CD8-positive, alpha-beta memory T cell (primary cell): Measurements from ENCODE around the gene CRTAC1. TPM values are rescaled to one million over a fixed set of nuclear protein-coding genes. Genes with fewer than 3 reads are reported as not detected.

Experiments
- CTCF ChIA-PET: fragments of 350-600 bp; sonication (Branson Sonifier 250); formaldehyde crosslinking; loops from one replicate; lab custom pipeline; 2021; ENCODE audit warnings: antibody characterized with exemption; lab: Charles Lee
- POLR2A ChIA-PET: fragments of 350-600 bp; sonication (Branson Sonifier 250); formaldehyde crosslinking; loops from one replicate; lab custom pipeline; 2021; ENCODE audit warnings: antibody characterized with exemption; lab: Charles Lee
- DNase-seq, 5 donors: peaks; one replicate each; pipeline versions ENCODE4 v3.0.0 to v3.0.0-alpha.2; 2020 to 2022; ENCODE audit warnings: mixed read lengths in 1 of 5
- H3K27ac ChIP-seq: one replicate; pipeline ENCODE4 v1.7.0; 2013; ENCODE audit warnings: low read depth, mild to moderate bottlenecking, low read length, moderate library complexity
- H3K27me3 ChIP-seq: 2 replicates; pipeline ENCODE4 v1.7.0; 2013; ENCODE audit warnings: low read length, mild to moderate bottlenecking; ENCODE audit not compliant: insufficient read depth, poor library complexity, severe bottlenecking
- H3K36me3 ChIP-seq: 2 replicates; pipeline ENCODE4 v1.7.0; 2013; ENCODE audit warnings: mild to moderate bottlenecking, low read length, moderate library complexity; ENCODE audit not compliant: insufficient read depth
- H3K4me1 ChIP-seq: 2 replicates; pipeline ENCODE4 v1.7.0; 2013; ENCODE audit warnings: mild to moderate bottlenecking, low read length, moderate library complexity; ENCODE audit not compliant: insufficient read depth
- H3K4me3 ChIP-seq: 2 replicates; pipeline ENCODE4 v1.7.0; 2013; ENCODE audit warnings: mild to moderate bottlenecking, low read length
- H3K9me3 ChIP-seq: 2 replicates; pipeline ENCODE4 v1.7.0; 2013; ENCODE audit warnings: mild to moderate bottlenecking, low read length
- H3K27ac Mint-ChIP-seq, 8 donors: one replicate each; pipeline ENCODE4 v1.8.0; 2020 to 2021; ENCODE audit warnings: mixed read lengths in 8 of 8, mild to moderate bottlenecking in 6 of 8, inconsistent platforms in 3 of 8, moderate library complexity in 3 of 8
- H3K27me3 Mint-ChIP-seq, 2 donors: one replicate each; pipeline ENCODE4 v1.8.0; 2020 to 2021; ENCODE audit warnings: mixed read lengths in 2 of 2, mild to moderate bottlenecking in 1 of 2, moderate library complexity in 1 of 2
- H3K36me3 Mint-ChIP-seq, 3 donors: one replicate each; pipeline ENCODE4 v1.8.0; 2020 to 2021; ENCODE audit warnings: mixed read lengths in 3 of 3, inconsistent platforms in 1 of 3, mild to moderate bottlenecking in 1 of 3
- H3K4me1 Mint-ChIP-seq, 3 donors: one replicate each; pipeline ENCODE4 v1.8.0; 2020 to 2021; ENCODE audit warnings: mixed read lengths in 3 of 3, inconsistent platforms in 1 of 3, mild to moderate bottlenecking in 1 of 3
- H3K4me3 Mint-ChIP-seq, 7 donors: one replicate each; pipeline ENCODE4 v1.8.0; 2020 to 2021; ENCODE audit warnings: mixed read lengths in 7 of 7, mild to moderate bottlenecking in 6 of 7, moderate library complexity in 4 of 7, inconsistent platforms in 2 of 7
- H3K9me3 Mint-ChIP-seq, 5 donors: one replicate each; pipeline ENCODE4 v1.8.0; 2020 to 2022; ENCODE audit warnings: mixed read lengths in 5 of 5, mild to moderate bottlenecking in 3 of 5, moderate library complexity in 2 of 5, inconsistent platforms in 1 of 5
- polyA plus RNA-seq: library from polyadenylated mRNA; unstranded; fragments of 300-500 nt; fragmentation: Illumina TruSeq; gene quantifications from one replicate; pipeline ENCODE4 v1.2.3, GENCODE V29; 2021
- total RNA-seq, 2 experiments: library from RNA; stranded (reverse); gene quantifications; one replicate each; pipeline ENCODE4 v1.2.3, GENCODE V29; 2021

CRTAC1 gene
- total and polyA plus RNA-seq, 3 experiments from 2014 or later = not detected

DNA sequence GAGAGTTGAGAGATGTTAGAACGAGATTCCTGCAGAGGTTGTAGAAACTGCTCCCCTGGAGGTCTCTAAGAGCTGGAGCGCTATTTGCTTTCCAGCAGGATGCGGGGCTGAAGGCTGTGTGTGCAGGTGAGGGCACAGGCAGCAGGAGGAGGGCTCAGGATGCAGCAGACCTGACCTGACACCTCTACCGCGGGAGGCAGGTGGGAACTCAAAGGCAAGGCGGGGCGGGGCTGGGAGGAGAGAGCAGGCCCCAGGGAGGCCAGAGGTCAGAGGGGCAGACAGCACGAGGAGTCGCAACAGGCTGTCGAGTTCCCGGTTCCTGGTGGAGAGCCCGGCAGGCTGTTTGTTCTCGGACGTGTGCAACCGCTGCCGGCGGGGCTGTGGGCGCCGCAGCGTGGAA lies 7.9 kb upstream of the CRTAC1 start:
- Mint-ChIP-seq H3K27me3 (peaks cover 58 to 89% of the 10 kb centered on the region in 2 donors), H3K4me1 (no peaks in the 10 kb centered on the region), H3K27ac (no peak overlapping the region), H3K9me3 (no peaks in the 10 kb centered on the region), H3K36me3 (no peaks in the 10 kb centered on the region), H3K4me3 (no peak overlapping the region)
- no peaks in the 10 kb centered on the region for H3K4me1 ChIP-seq
- no peak overlapping the region for H3K4me3 ChIP-seq
- DNase-seq = no peak
- H3K27ac ChIP-seq = no peak overlapping the region
- no peaks in the 10 kb centered on the region for H3K36me3 ChIP-seq
- ChIA-PET POLR2A (no interaction called here), CTCF (interaction anchor here (0.8 to 1.2 kb wide), 2 partner anchors 10 to 124 kb away, joined by 3 read pairs; no protein-coding TSS in a partner anchor)
- no peaks in the 10 kb centered on the region for H3K9me3 ChIP-seq
- H3K27me3 ChIP-seq = peaks cover 34% of the 10 kb centered on the region

DNA sequence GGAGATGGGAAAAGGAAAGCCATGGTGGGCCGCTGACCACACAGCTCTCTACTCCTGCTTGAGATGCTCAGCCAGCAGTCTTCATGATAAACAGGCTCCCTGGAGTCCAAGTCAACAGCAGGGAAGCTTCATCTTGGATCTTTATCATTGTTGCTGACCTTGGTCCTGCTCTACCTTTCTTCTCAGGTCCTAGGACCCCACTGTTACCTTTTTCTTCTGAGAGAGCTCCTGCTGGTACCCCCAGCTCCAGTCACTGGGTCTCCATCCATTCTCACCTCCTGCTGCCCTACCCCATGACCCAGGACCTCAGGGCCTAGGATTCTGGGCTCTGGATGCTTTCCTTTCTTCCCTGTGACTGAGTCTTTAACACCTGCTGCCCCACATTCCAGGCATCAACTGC lies 5.2 kb upstream of the CRTAC1 start:
- Mint-ChIP-seq H3K27ac (peak overlapping the region in 1 of 8 donors; percentile 47), H3K4me1 (peaks cover 0 to 3% (median 1%) of the 10 kb centered on the region in 3 donors), H3K27me3 (peaks cover 64 to 86% of the 10 kb centered on the region in 2 donors), H3K36me3 (no peaks in the 10 kb centered on the region), H3K4me3 (no peak overlapping the region), H3K9me3 (no peaks in the 10 kb centered on the region)
- no peak overlapping the region for H3K27ac ChIP-seq
- POLR2A ChIA-PET = no interaction called here
- no peak overlapping the region for H3K4me3 ChIP-seq
- H3K27me3 ChIP-seq = peaks cover 20% of the 10 kb centered on the region
- no peaks in the 10 kb centered on the region for H3K36me3 ChIP-seq
- H3K9me3 ChIP-seq = no peaks in the 10 kb centered on the region
- no peaks in the 10 kb centered on the region for H3K4me1 ChIP-seq
- no peak for DNase-seq
- CTCF ChIA-PET = interaction anchor here (1.1 to 1.7 kb wide), 2 partner anchors 10 to 120 kb away, joined by 3 to 9 read pairs; no protein-coding TSS in a partner anchor

DNA sequence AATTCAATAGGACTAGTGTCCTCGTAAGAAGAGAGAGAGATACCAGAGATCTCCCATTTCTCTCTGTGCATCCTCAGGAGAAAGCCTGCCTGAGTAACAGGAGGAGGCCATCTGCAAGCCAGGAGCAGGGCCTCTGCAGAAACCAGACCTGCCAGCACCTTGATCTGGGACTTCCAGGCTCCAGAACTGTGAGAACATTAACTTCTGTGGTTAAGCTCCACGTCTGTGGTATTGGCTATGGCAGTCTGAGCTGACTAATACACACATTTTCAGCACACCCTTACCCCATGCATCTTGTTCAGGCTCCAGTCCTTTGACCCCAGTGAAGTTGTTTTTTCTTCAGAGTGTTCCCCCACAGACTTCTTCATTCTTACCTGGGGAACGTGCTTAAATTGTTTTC lies 3.1 kb upstream of the CRTAC1 start:
- H3K27ac ChIP-seq = no peak overlapping the region
- CTCF ChIA-PET = interaction anchor here (1.3 kb wide), 1 partner anchor 119 kb away, joined by 4 read pairs; no protein-coding TSS in a partner anchor
- H3K9me3 ChIP-seq = no peaks in the 10 kb centered on the region
- Mint-ChIP-seq H3K27ac (no peak overlapping the region), H3K36me3 (no peaks in the 10 kb centered on the region), H3K27me3 (peaks cover 56 to 80% of the 10 kb centered on the region in 2 donors), H3K9me3 (no peaks in the 10 kb centered on the region), H3K4me1 (peaks cover 4 to 7% (median 5%) of the 10 kb centered on the region in 3 donors), H3K4me3 (no peak overlapping the region)
- peaks cover 8% of the 10 kb centered on the region for H3K27me3 ChIP-seq
- H3K4me3 ChIP-seq = no peak overlapping the region
- DNase-seq = no peak
- H3K36me3 ChIP-seq = no peaks in the 10 kb centered on the region
- POLR2A ChIA-PET = interaction anchor here (0.6 kb wide), 1 partner anchor 103 kb away, joined by 3 read pairs; no protein-coding TSS in a partner anchor
- no peaks in the 10 kb centered on the region for H3K4me1 ChIP-seq

DNA sequence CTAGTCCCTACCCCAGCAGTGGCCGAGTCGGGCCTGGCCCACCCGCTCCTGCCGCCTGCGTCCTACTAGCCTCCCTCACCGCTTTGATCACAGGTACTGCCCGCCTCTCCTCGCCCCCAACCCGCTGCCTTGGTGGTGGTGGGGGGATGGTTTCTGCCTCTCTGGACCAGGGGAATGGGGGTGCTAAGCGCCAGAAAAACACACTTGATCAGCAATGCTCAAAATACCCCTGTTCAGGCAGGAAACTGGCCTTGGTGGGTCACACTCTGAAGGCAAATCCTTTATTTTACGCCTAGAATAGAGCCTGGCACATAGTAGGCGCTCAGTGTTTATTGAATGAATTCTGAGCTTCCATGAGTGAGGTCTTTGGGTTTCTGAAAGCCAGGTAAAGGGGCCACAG lies 1.0 kb upstream of the CRTAC1 start:
- H3K4me1 ChIP-seq = no peaks in the 10 kb centered on the region
- H3K36me3 Mint-ChIP-seq = no peaks in the 10 kb centered on the region
- no peak for DNase-seq
- H3K27ac Mint-ChIP-seq = no peak overlapping the region
- POLR2A ChIA-PET = no interaction called here
- H3K27me3 Mint-ChIP-seq = peaks cover 46 to 76% of the 10 kb centered on the region in 2 donors
- H3K36me3 ChIP-seq = no peaks in the 10 kb centered on the region
- peaks cover 6% of the 10 kb centered on the region for H3K27me3 ChIP-seq
- H3K9me3 Mint-ChIP-seq = no peaks in the 10 kb centered on the region
- H3K9me3 ChIP-seq = no peaks in the 10 kb centered on the region
- H3K4me3 ChIP-seq = no peak overlapping the region
- H3K4me3 Mint-ChIP-seq = peak overlapping the region in 3 of 7 donors; percentile 6 to 34 (median 32)
- CTCF ChIA-PET = interaction anchor here (1.6 kb wide), 1 partner anchor 10 kb away, joined by 5 read pairs; no protein-coding TSS in a partner anchor
- peaks cover 4 to 11% (median 7%) of the 10 kb centered on the region in 3 donors for H3K4me1 Mint-ChIP-seq
- no peak overlapping the region for H3K27ac ChIP-seq

DNA sequence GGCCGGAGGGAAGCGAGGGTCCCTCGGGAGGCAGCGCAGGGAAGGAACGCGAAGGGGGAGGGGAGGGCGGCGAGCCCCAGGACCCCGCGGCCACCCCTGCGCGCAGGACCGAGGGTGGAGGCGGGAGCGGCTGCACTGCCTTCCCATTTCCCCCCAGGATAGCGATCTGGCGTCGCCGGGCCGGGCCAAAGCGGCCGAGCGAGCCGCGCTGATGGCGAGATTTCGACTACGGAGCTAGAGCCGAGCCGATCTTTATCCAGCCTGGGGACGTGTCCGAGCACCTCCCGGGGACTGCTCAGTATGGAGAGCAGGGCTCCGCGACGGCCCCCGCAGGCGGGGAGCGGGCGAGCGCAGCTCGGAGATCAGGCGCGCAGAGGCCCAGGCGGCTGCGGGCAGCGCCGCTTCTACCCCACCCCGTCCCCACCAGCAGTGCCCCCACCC lies 590 bp upstream of the CRTAC1 start:
- Mint-ChIP-seq H3K4me1 (peaks cover 4 to 11% (median 7%) of the 10 kb centered on the region in 3 donors), H3K36me3 (no peaks in the 10 kb centered on the region), H3K4me3 (no peak overlapping the region), H3K27me3 (peaks cover 42 to 76% of the 10 kb centered on the region in 2 donors), H3K27ac (no peak overlapping the region), H3K9me3 (no peaks in the 10 kb centered on the region)
- H3K4me3 ChIP-seq = no peak overlapping the region
- ChIA-PET CTCF (interaction anchor here (1.1 to 1.6 kb wide), 2 partner anchors 10 to 16 kb away, joined by 3 to 5 read pairs; no protein-coding TSS in a partner anchor), POLR2A (no interaction called here)
- H3K9me3 ChIP-seq = no peaks in the 10 kb centered on the region
- no peaks in the 10 kb centered on the region for H3K4me1 ChIP-seq
- H3K27me3 ChIP-seq = peaks cover 6% of the 10 kb centered on the region
- no peak for DNase-seq
- H3K36me3 ChIP-seq = no peaks in the 10 kb centered on the region
- H3K27ac ChIP-seq = no peak overlapping the region

DNA sequence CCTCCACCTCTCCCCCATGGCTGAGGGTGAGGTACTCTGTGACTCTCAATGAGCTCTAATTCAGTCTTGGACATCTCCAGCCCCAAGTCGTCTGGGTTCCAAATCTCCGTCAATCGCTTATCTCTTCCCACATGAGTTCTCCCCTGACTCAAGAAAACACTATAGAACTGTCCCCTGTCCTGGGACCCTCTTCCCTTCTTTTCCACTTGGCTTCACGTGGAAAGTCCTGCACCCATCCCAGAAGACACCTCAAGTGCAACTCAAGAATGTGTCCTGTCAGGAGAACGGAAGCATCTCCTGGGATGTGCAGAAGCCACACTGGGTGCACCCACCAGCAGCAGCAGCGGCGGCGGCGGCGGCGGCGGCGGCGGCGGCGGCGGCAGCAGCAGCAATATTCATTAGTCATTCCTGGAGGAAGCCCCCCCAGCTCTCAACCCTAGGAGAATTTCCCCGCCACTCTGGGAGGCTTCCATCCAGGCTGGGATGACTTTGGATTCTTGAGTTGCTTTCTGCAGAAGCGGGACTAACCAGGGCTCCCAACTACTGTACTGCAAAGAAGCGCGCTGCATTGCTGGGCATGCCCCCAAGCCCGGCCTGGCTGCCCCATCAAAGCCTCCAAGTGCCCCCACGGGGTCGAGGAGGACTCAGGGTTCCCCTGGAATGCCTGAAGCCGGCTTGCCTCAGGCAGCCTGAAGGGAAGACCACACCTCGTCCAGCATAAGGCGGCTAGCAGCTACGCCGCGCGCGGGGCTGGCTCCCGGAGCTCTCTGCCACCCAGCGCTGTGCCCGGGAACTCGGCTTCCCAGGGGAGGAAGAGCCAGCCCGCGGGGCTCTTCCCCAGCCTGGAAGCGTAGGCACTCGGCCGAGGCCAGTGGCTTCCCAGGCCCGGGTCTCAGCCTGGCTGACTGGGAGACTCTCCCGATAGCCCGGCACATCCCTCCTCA lies 1.0 kb downstream of the CRTAC1 start:
- no peaks in the 10 kb centered on the region for H3K36me3 ChIP-seq
- H3K9me3 Mint-ChIP-seq = no peaks in the 10 kb centered on the region
- DNase-seq = no peak
- no peaks in the 10 kb centered on the region for H3K36me3 Mint-ChIP-seq
- H3K27ac Mint-ChIP-seq = no peak overlapping the region
- no peaks in the 10 kb centered on the region for H3K9me3 ChIP-seq
- H3K27me3 ChIP-seq = peaks cover 14% of the 10 kb centered on the region
- no peaks in the 10 kb centered on the region for H3K4me1 ChIP-seq
- H3K4me3 Mint-ChIP-seq = peak overlapping the region in 4 of 7 donors; percentile 20 to 58 (median 31)
- peaks cover 35 to 73% of the 10 kb centered on the region in 2 donors for H3K27me3 Mint-ChIP-seq
- CTCF ChIA-PET = interaction anchor here (1.8 kb wide), 1 partner anchor 10 kb away, joined by 7 read pairs; no protein-coding TSS in a partner anchor
- H3K4me1 Mint-ChIP-seq = peaks cover 4 to 11% (median 7%) of the 10 kb centered on the region in 3 donors
- H3K4me3 ChIP-seq = no peak overlapping the region
- POLR2A ChIA-PET = no interaction called here
- H3K27ac ChIP-seq = no peak overlapping the region

DNA sequence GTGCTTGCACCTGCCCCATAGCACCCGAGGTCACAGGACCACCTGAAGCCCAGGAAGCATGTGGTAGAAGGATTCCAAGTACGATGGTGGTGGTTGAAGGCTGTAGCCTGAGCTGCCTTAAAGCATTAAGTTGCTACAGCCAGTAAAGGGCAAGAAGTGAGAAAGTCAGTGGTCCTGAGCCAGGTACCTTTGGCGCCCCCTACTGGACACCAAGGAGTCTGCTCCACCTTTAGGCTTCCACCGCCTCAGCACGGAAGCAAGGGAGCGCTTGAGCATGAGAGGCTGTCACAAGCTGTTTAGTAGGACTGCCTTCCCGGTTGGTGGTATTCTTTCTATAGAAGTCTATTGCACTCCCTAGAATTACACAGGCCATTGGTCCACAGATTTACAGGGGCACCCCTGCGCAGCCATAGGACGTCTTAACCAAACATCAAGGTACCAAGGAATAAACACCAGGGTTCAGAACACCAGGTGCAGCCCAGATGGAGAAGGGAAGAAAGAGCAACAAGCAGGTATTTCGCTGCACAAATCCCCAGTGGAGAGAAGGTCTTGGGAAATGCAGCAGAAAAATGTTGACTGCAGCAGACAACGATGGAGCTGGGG lies 2.2 kb downstream of the CRTAC1 start:
- Histone ChIP-seq H3K9me3 (no peaks in the 10 kb centered on the region), H3K27ac (no peak overlapping the region), H3K4me1 (no peaks in the 10 kb centered on the region), H3K36me3 (no peaks in the 10 kb centered on the region), H3K27me3 (peaks cover 14% of the 10 kb centered on the region), H3K4me3 (no peak overlapping the region)
- POLR2A ChIA-PET = no interaction called here
- peak; percentile 23 to 60 (median 38) for DNase-seq
- H3K27ac Mint-ChIP-seq = no peak overlapping the region
- no peaks in the 10 kb centered on the region for H3K9me3 Mint-ChIP-seq
- H3K4me3 Mint-ChIP-seq = peak overlapping the region in 2 of 7 donors; percentile 39 to 57
- CTCF ChIA-PET = interaction anchor here (0.7 to 1.8 kb wide), 7 partner anchors 9 to 53 kb away, joined by 3 to 7 read pairs (median 3); no protein-coding TSS in a partner anchor
- peaks cover 31 to 68% of the 10 kb centered on the region in 2 donors for H3K27me3 Mint-ChIP-seq
- H3K4me1 Mint-ChIP-seq = peaks cover 4 to 11% (median 7%) of the 10 kb centered on the region in 3 donors
- no peaks in the 10 kb centered on the region for H3K36me3 Mint-ChIP-seq
